GM19023 (cell line): ENCODE data around the gene RAB34.

ENCODE experiments used
- ATAC-seq: cut with Tn5 transposase; IDR thresholded peaks from one replicate; pipeline ENCODE4 v1.9.1; 2021; ENCODE audit warnings: mild to moderate bottlenecking, moderate library complexity; ENCODE audit not compliant: unreplicated experiment

RAB34 gene

DNA sequence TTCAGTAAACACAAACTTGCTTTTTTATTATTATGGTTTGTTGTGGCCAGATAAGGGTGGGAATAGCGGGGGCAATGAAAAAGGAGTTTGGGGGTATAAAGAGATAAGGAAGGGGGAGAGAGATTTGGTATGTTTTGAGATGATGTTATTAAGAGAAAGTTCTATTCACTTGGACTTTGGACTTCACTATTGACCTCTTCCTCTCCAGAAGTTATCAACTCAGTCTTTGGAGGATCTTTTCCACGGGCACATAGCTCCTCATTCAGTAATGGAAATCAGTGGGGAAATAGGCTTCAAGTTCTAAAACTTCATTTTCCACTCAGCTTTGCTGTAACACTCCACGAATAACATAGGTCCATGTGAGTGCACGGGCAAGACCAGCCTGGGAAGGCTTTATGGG, 29.2 kb downstream of the RAB34 start:
- ATAC-seq, result no peak

DNA sequence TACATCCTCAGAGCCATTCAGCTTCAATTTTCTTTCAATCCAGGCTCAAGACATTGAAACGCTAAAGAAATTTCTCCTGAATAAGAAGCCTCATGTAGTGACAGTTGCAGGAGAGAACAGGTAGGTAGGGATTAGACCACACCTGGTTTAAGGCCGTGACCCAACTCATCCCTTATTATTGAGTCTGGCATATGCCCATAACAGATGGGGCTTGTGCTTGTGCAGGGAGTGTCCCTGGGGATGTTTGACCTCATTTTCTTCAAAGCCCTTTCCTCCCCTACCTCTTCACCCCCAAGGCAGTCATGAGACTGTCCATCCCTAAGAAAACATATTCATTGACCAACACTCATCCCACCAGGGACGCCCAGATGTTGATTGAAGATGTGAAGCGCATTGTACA, 31.4 kb downstream of the RAB34 start:
- no peak for ATAC-seq

DNA sequence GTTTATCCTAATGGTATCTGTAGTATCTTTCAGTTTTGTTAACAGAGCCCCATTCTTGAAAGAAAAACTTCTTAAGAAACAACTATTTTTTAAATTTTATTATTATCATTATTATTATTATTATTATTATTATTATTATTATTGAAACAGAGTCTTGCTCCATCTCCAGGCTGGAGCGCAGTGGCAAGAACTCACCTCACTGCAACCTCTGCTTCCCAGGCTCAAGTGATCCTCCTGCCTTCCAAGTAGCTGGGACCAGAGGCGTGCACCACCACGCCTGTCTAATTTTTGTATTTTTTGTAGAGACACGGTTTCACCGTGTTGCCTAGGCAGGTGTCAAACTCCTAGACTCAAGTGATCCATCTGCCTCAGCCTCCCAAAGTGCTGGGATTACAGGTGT, 32.3 kb downstream of the RAB34 start:
- no peak for ATAC-seq

DNA sequence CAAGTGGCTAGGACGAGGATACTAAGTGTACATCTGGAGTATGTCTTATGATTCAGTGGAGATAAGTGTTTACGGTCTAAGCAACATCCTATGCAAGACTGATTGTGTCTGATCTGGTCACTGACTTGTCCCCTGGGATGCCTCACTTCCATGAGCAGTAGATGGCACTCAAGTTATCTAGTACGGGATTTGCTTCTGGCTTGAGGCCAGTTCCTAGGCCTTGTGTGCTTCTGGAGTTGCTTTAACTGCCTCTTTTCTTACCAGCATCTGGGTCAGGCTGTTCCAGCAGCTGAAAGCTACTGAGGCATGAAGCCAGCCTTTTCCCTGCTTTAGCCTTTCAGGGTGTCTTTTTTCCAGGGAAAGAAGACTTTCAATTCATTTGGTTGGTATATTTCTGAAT, 32.7 kb downstream of the RAB34 start:
- no peak for ATAC-seq

DNA sequence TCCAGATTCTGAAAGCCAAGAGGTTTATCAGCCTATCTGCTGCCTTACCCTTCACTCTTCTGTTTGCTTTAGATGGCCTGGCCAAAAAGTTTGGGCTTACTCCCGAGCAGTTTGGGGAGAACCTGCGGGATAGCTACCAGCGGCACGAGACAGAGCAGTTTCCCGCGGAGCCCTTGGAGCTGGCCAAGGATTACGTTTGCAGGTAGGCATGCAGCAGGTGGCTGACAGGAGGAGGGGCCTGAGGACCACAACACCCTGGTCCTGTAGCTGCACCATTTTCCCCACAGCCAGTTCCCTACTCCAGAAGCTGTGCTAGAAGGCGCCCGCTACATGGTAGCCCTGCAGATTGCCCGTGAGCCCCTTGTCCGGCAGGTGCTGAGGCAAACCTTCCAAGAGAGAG, 35.0 kb downstream of the RAB34 start:
- ATAC-seq, result no peak

DNA sequence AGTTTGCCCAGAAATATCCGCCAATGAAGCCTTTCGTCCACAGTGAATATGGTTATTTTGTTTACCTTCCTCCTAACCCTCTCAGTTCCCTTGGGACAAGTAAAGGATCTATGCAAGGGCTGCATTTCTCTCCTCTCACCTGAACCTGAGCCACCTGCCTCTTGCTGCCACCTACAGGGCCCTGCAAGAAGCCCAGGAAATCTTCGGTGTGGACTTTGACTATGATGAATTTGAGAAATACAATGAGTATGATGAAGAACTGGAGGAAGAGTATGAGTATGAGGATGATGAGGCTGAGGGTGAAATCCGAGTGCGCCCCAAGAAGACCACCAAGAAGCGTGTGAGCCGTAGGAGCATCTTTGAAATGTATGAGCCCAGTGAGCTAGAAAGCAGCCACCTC, 41.7 kb downstream of the RAB34 start:
- no peak for ATAC-seq

DNA sequence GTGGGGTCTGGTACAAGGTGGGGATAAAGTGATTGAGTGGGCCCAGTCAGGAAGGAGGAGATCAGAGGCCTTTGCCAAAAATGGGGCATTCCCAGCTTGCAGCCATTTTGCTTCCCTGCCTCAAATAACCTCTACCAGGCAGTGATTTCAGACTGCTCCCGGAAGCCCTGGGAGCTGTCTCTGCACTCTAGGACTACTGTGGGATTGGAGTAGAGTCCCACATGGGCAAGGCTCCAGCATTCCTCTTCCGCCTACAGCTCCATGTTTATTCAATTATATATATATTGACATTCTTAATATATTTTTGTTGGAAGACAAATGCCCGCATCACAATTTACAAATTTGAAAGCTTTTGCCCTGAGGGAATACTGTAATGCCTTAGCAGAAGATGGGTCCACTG, 42.2 kb downstream of the RAB34 start:
- no peak for ATAC-seq

DNA sequence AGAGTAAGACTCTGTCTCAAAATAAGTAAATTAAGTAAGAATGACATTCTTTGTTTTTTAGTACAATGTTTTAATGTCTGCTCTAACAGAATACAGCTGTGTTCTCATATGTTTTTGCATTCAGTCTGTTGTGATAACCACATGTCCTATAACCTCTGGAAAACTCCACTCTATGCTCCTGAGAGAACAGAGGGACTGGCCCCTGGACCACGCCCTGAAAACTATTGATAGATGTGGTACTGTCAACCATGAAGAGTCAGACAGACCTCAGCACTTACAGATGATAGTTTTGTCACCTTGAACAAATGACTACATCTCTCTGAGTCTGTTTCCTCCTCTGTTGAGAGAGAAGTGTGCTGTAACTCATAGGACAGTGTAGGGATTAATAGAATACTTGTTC, 47.8 kb downstream of the RAB34 start:
- ATAC-seq, result no peak

DNA sequence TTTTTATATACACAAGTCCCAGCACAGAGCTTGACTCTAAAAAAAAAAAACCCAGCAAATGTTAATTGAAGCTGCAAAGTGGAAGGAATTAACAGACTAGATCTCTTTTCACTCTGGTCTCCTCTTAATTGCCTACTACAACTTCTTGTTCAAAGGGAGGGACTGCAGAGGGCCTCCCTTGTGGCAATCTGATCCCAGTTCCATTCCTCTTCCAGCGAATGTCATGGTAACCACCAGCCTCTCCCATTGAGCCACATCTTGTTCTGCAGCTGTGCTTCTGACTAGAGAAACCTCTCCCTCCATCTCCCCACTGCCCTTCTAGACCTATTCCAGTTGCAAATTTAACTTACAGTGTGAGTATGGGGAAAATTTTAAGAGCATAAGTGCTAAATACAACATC, 49.8 kb downstream of the RAB34 start:
- no peak for ATAC-seq

DNA sequence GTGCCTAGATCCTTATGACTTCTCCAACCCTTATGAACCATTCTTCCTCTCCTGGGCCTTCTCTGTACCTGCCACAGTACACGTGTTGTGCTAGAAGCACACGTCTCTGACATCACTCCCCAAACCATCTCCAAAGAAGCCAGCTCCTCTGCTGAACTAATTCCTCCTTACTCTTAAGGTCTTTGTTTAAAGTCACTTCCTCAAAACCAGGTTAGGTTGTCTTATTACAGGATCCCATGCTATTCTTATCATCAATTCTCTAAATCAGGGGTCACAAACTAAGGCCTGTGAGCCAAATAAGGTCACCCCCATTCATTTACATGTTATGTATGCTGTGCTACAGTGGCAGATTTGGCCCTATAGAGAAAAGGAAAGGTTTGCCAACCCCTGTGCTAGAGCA, 51.7 kb downstream of the RAB34 start:
- ATAC-seq, result no peak
